Measurements from ENCODE around the gene ABLIM2. TPM values are rescaled to one million over a fixed set of nuclear protein-coding genes. Genes with fewer than 3 reads are reported as not detected.

The ABLIM2 gene
- total and polyA plus RNA-seq, 2 of the 4 experiments (the other 2 are of a cell fraction), result under 0.01 to 0.10 TPM

- TF ChIP-seq ELK1 (IDR thresholded peaks at IDR 0.05; ENCODE audit: borderline replicate concordance, low read depth, low read length), result no peak
Measured at GRCh38 chr4:7962609-7963508, 195.8 kb downstream of the ABLIM2 start (continued).
